ENCODE data around the gene FEZ2. TPM values are rescaled to one million over a fixed set of nuclear protein-coding genes. Genes with fewer than 3 reads are reported as not detected.

FEZ2 gene
- polyA plus RNA-seq, 1 of the 3 experiments (the other 2 are of a cell fraction): 37.2 TPM

DNA sequence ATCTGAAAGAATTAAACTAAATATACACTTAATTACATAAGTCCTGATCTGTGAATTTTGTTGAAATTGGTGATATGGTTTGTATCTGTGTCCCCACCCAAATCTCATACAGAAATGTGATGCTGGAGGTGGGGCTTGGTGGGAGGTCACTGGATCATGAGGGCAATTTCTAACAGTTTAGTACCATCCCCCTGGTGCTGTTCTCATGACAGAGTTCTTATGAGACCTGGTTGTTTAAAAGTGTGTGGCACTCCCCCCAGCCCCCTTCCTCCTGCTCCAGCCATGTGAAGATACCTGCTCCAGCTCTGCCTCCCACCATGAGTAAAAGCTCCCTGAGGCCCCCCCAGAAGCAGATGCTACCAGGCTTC is 18.7 kb downstream of the FEZ2 start:
- CTCF ChIA-PET: no interaction called here
- Histone ChIP-seq H2AFZ (ENCODE audit: low read depth) (no peak overlapping the region), H3K27me3 (ENCODE audit: insufficient read depth) (no peaks in the 10 kb centered on the region), H3F3A (replicated peaks; ENCODE audit: insufficient read depth) (peaks cover 7% of the 10 kb centered on the region), H3K36me3 (replicated peaks in 1 of 2; ENCODE audit: control insufficient read depth in 1 of 2, insufficient read depth in 2 of 2, low read length in 1 of 2) (peaks cover 79 to 92% of the 10 kb centered on the region in 2 experiments), H4K20me1 (ENCODE audit: insufficient read depth) (no peaks in the 10 kb centered on the region), H3K9me3 (no peaks in the 10 kb centered on the region), H3K9me2 (no peaks in the 10 kb centered on the region), H3K79me2 (ENCODE audit: insufficient read depth) (peaks cover 72% of the 10 kb centered on the region; the same call in 1 of the 2 replicates), H3K4me3 (ENCODE audit: low read depth in 2 of 2, low read length in 1 of 2) (no peak overlapping the region), H3K4me2 (no peak overlapping the region), H3K9ac (no peak overlapping the region), H3K4me1 (ENCODE audit: control insufficient read depth in 1 of 2, insufficient read depth in 2 of 2, low read depth in 1 of 2, low read length in 1 of 2) (peaks cover 0 to 6% of the 10 kb centered on the region in 2 experiments; a peak in 2 of 4 replicates), H3K27ac (ENCODE audit: low read depth in 2 of 2, low read length in 1 of 2) (no peak overlapping the region)
- no peak for DNase-seq
- POLR2A ChIA-PET: no interaction called here
- TF ChIP-seq MEF2A (IDR thresholded peaks at IDR 0.05; ENCODE audit: borderline replicate concordance, low read depth) (no peak), FOSL2 (IDR thresholded peaks at IDR 0.05; ENCODE audit: borderline replicate concordance, low read depth) (no peak), YY1 (IDR thresholded peaks at IDR 0.05; ENCODE audit: low read depth) (no peak), GATA2 (CRISPR knock-in tag; IDR thresholded peaks at IDR 0.05) (no peak), JUND (IDR thresholded peaks at IDR 0.05) (no peak), NFIC (IDR thresholded peaks at IDR 0.05; ENCODE audit: borderline replicate concordance) (no peak)

DNA sequence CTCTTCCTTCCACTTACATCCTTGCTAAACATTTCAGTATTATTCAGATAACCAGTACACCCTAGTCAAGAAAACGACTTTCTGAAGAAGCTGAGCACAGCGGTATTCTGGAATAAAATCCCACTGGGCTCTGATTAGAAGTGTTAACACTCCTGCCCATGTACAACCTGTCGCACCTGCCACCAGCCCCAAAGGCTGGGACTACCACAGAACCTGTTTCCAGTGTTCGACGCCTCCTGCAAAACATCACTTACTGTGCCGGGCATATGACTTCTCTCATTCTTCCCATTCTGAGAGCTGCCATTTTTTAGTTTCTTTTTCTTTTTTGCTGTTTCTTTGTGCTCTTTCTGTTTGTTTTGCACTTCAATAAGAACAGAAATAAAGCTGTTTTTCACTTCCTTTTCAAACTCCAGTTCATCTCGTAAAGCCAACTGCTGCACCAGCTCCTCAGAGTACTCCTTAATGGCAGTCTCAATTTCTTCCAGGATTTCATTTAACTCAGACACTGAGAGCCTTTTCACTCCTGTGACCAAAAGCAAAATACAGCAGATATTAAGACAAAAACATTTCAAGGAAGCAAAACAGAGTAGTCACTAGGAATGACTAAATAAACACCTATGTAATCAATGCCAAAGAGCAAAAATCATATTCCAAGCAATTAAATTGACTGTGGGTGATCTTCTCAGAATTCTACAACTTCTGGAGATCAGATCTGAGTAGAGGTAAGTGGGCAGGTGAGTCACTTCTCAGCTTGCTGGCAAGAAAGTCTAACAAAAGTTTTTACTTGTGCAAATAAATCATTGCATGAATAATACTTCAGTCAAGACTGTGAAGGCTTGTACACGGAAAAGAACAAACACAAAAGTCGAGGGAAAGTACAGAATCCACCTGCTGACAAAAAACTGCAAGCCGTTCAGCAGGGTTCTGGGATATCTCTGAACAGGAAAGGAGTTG is 19.3 kb downstream of the FEZ2 start:
- Histone ChIP-seq H3K36me3 (replicated peaks in 1 of 2; ENCODE audit: control insufficient read depth in 1 of 2, insufficient read depth in 2 of 2, low read length in 1 of 2) (peaks cover 79 to 92% of the 10 kb centered on the region in 2 experiments), H3K9me3 (no peaks in the 10 kb centered on the region), H3K4me2 (no peak overlapping the region), H3K9me2 (no peaks in the 10 kb centered on the region), H3F3A (replicated peaks; ENCODE audit: insufficient read depth) (peaks cover 8% of the 10 kb centered on the region), H4K20me1 (ENCODE audit: insufficient read depth) (no peaks in the 10 kb centered on the region), H3K4me3 (ENCODE audit: low read depth in 2 of 2, low read length in 1 of 2) (no peak overlapping the region), H3K4me1 (ENCODE audit: control insufficient read depth in 1 of 2, insufficient read depth in 2 of 2, low read depth in 1 of 2, low read length in 1 of 2) (peaks cover 0 to 6% of the 10 kb centered on the region in 2 experiments; a peak in 2 of 4 replicates), H2AFZ (ENCODE audit: low read depth) (no peak overlapping the region), H3K27me3 (ENCODE audit: insufficient read depth) (no peaks in the 10 kb centered on the region), H3K27ac (ENCODE audit: low read depth in 2 of 2, low read length in 1 of 2) (no peak overlapping the region), H3K79me2 (ENCODE audit: insufficient read depth) (peaks cover 72% of the 10 kb centered on the region; the same call in 1 of the 2 replicates), H3K9ac (no peak overlapping the region)
- POLR2A ChIA-PET: no interaction called here
- no peak for DNase-seq
- WGBS (ENCODE audit: low lambda C conversion rate): 89% methylated on average over 10 of the region's 10 CpGs
- TF ChIP-seq, protein P1, sequence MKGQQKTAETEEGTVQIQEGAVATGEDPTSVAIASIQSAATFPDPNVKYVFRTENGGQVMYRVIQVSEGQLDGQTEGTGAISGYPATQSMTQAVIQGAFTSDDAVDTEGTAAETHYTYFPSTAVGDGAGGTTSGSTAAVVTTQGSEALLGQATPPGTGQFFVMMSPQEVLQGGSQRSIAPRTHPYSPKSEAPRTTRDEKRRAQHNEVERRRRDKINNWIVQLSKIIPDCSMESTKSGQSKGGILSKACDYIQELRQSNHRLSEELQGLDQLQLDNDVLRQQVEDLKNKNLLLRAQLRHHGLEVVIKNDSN (IDR thresholded peaks at IDR 0.05; ENCODE audit: borderline replicate concordance, low read depth): no peak
- TF ChIP-seq ELF1 (IDR thresholded peaks at IDR 0.05): no peak
- no peak for TF ChIP-seq RFX5 (IDR thresholded peaks at IDR 0.05; ENCODE audit: low read length)
- TF ChIP-seq RAD21 (IDR thresholded peaks at IDR 0.05; ENCODE audit: low read length): no peak
- no peak for TF ChIP-seq MXI1 (IDR thresholded peaks at IDR 0.05; ENCODE audit: low read depth, low read length)
- TF ChIP-seq TCF12 (IDR thresholded peaks at IDR 0.05): no peak
- TF ChIP-seq RCOR1 (IDR thresholded peaks at IDR 0.05; ENCODE audit: low read length): no peak
- CTCF ChIA-PET: interaction anchor here (1.0 to 1.8 kb wide), 3 partner anchors 16 to 202 kb away, joined by 3 to 6 read pairs (median 3); no protein-coding TSS in a partner anchor
